Kidney (tissue), 14 donors: ENCODE results near the gene ST6GAL1. TPM values are rescaled to one million over a fixed set of nuclear protein-coding genes. Genes with fewer than 3 reads are reported as not detected.
A peak's percentile ranks its signal among the peaks of the same experiment; 100 is the strongest.

Source experiments
- DNase-seq, 5 donors: peaks; one replicate each; pipeline ENCODE4 v3.0.0-alpha.2; 2013 to 2020
- FAIRE-seq: peaks from 2 replicates; lab custom pipeline; 2012; peaks lifted over from hg19 to GRCh38; lab: Jason Lieb, UNC
- H3K27ac ChIP-seq, 2 donors: one replicate each; pipeline ENCODE4 v1.7.0; 2013; ENCODE audit warnings: low read depth in 2 of 2, low read length in 2 of 2, inconsistent platforms in 1 of 2
- H3K27me3 ChIP-seq: one replicate; pipeline ENCODE4 v1.7.1; 2013; ENCODE audit warnings: low read length, inconsistent platforms; ENCODE audit not compliant: control insufficient read depth, insufficient read depth
- H3K36me3 ChIP-seq, 3 donors: one replicate each; pipeline versions ENCODE4 v1.7.0 to v1.7.1; 2013; ENCODE audit warnings: low read length in 3 of 3, control low read depth in 1 of 3, inconsistent platforms in 1 of 3; ENCODE audit not compliant: insufficient read depth in 3 of 3, control insufficient read depth in 2 of 3
- H3K4me1 ChIP-seq, 3 donors: one replicate each; pipeline versions ENCODE4 v1.7.0 to v1.7.1; 2013; ENCODE audit warnings: low read length in 3 of 3, inconsistent platforms in 1 of 3, low read depth in 1 of 3; ENCODE audit not compliant: control insufficient read depth in 2 of 3, insufficient read depth in 2 of 3
- H3K4me3 ChIP-seq, 3 donors: one replicate each; pipeline versions ENCODE4 v1.7.0 to v1.8.1; 2013; ENCODE audit warnings: low read length in 3 of 3, control low read depth in 1 of 3, inconsistent platforms in 1 of 3
- H3K9ac ChIP-seq, 3 donors: one replicate each; pipeline versions ENCODE4 v1.7.0 to v1.7.1; 2013; ENCODE audit warnings: low read length in 3 of 3, control low read depth in 1 of 3, inconsistent platforms in 1 of 3
- H3K9me3 ChIP-seq, 3 donors: one replicate each; pipeline versions ENCODE4 v1.7.0 to v1.7.1; 2013; ENCODE audit warnings: low read length in 3 of 3, control low read depth in 1 of 3, inconsistent platforms in 1 of 3; ENCODE audit not compliant: control insufficient read depth in 2 of 3, insufficient read depth in 1 of 3
- CTCF ChIP-seq: IDR thresholded peaks from 3 replicates; pipeline ENCODE4 v1.5.1; 2012; ENCODE audit warnings: mild to moderate bottlenecking, moderate library complexity, borderline replicate concordance; ENCODE audit not compliant: insufficient read depth; ENCODE audit errors: extremely low read depth
- intact Hi-C: fragments of 100-400 bp; cut with DNase I; formaldehyde crosslinking; loops from one replicate; pipeline ENCODE4 v1.11.1; 2022
- polyA plus RNA-seq: library from polyadenylated mRNA; stranded (reverse); fragments of 350-450 nt; fragmentation: Illumina TruSeq; extraction: RNeasy Lipid Tissue Mini Kit (QIAGEN cat#74804); gene quantifications from one replicate; pipeline ENCODE4 v1.2.3, GENCODE V29; 2014; ENCODE audit warnings: low read depth, low replicate concordance; ENCODE audit not compliant: insufficient read depth
- total RNA-seq: library from RNA; stranded (reverse); fragmentation: NEBNext Ultra II Directional; extraction: Animal tissue kit (Norgen Biotek cat#: 25700); gene quantifications from one replicate; pipeline ENCODE4 v1.2.1, GENCODE V29; 2021
- donor health status: control.
- donor health status: control.
- donor health status: control.
- donor health status: control.
- donor health status: control.
- donor health status: DM: yes; HTN: yes; CAD: no.
- donor health status: Normal renal cell carcinoma (clear cell type).

Gene ST6GAL1
- total and polyA plus RNA-seq, 2 donors from 2014 or later = 62.6 to 236 TPM

GRCh38 chr3:187110156-187110555 lies 179.8 kb downstream of the ST6GAL1 start:
- Histone ChIP-seq H3K4me1 (no peaks in the 10 kb centered on the region), H3K27ac (no peak overlapping the region), H3K9ac (no peak overlapping the region), H3K27me3 (no peaks in the 10 kb centered on the region), H3K36me3 (no peaks in the 10 kb centered on the region), H3K4me3 (no peak overlapping the region), H3K9me3 (no peaks in the 10 kb centered on the region)
- FAIRE-seq (no peak), DNase-seq (no peak)
- intact Hi-C loops = no loop called here
- no peak for TF ChIP-seq CTCF

GRCh38 chr3:187112934-187113793 lies 182.8 kb downstream of the ST6GAL1 start:
- intact Hi-C loops = no loop called here
- peak in 2 of 5 donors; percentile 17 to 39 for DNase-seq
- H3K27me3 ChIP-seq = no peaks in the 10 kb centered on the region
- H3K4me3 ChIP-seq = no peak overlapping the region
- no peak overlapping the region for H3K27ac ChIP-seq
- H3K9ac ChIP-seq = no peak overlapping the region
- H3K9me3 ChIP-seq = no peaks in the 10 kb centered on the region
- peak; percentile 45 for TF ChIP-seq CTCF
- no peak for FAIRE-seq
- no peaks in the 10 kb centered on the region for H3K36me3 ChIP-seq
- H3K4me1 ChIP-seq = no peaks in the 10 kb centered on the region

GRCh38 chr3:187114511-187114910 lies 184.2 kb downstream of the ST6GAL1 start:
- DNase-seq = no peak
- Histone ChIP-seq H3K27me3 (no peaks in the 10 kb centered on the region), H3K4me1 (no peaks in the 10 kb centered on the region), H3K27ac (no peak overlapping the region), H3K36me3 (no peaks in the 10 kb centered on the region), H3K9me3 (no peaks in the 10 kb centered on the region), H3K4me3 (no peak overlapping the region), H3K9ac (no peak overlapping the region)
- TF ChIP-seq CTCF = no peak
- FAIRE-seq = no peak
- intact Hi-C loops = no loop called here

- no peak overlapping the region for H3K27ac ChIP-seq
- no peak for TF ChIP-seq CTCF
- intact Hi-C loops = no loop called here
Observed at GRCh38 chr3:187120326-187120725, 190.0 kb downstream of the ST6GAL1 start.

More at GRCh38 chr3:187120326-187120725, 190.0 kb downstream of the ST6GAL1 start:
- no peaks in the 10 kb centered on the region for H3K9me3 ChIP-seq
- H3K4me3 ChIP-seq = no peak overlapping the region
- DNase-seq (no peak), FAIRE-seq (no peak)
- no peak overlapping the region for H3K9ac ChIP-seq
- no peaks in the 10 kb centered on the region for H3K4me1 ChIP-seq
- H3K27me3 ChIP-seq = no peaks in the 10 kb centered on the region
- H3K36me3 ChIP-seq = no peaks in the 10 kb centered on the region
